Lower lobe of right lung (tissue), 2 donors: ENCODE measurements around the gene ZNF727. TPM values are rescaled to one million over a fixed set of nuclear protein-coding genes. Genes with fewer than 3 reads are reported as not detected.
"Not testable (repeated sequence)": the region's sequence is repeated elsewhere in the genome, so short reads cannot be mapped to it uniquely, and the experiment has no call there.

ENCODE experiments used
- ATAC-seq, 2 donors: fragments of 200-7000 bp; cut with Tn5 transposase; one replicate each; pipeline ENCODE4 v1.9.1; 2020 to 2022; ENCODE audit warnings: mild to moderate bottlenecking in 2 of 2, moderate library complexity in 2 of 2
- DNase-seq: peaks from one replicate; pipeline ENCODE4 v3.0.0-alpha.2; 2020
- H3K27ac ChIP-seq: fragments of 200-600 bp; one replicate; pipeline ENCODE4 v1.8.0; 2022
- H3K27me3 ChIP-seq: fragments of 200-600 bp; one replicate; pipeline ENCODE4 v1.8.0; 2022; ENCODE audit warnings: low read depth
- H3K36me3 ChIP-seq: fragments of 200-600 bp; one replicate; pipeline ENCODE4 v1.8.0; 2022; ENCODE audit warnings: mild to moderate bottlenecking
- H3K4me1 ChIP-seq: fragments of 200-600 bp; one replicate; pipeline ENCODE4 v1.8.0; 2022
- H3K4me3 ChIP-seq: fragments of 200-600 bp; one replicate; pipeline ENCODE4 v1.8.0; 2022; ENCODE audit warnings: mild to moderate bottlenecking
- H3K9me3 ChIP-seq: fragments of 200-600 bp; one replicate; pipeline ENCODE4 v1.8.0; 2022
- CTCF ChIP-seq: fragments of 200-600 bp; IDR thresholded peaks from one replicate; pipeline ENCODE4 v1.8.0; 2022; ENCODE audit warnings: antibody characterized with exemption, mild to moderate bottlenecking
- intact Hi-C: fragments of 100-400 bp; cut with DNase I; formaldehyde crosslinking; loops from one replicate; pipeline ENCODE4 v1.11.0; 2022
- long read RNA-seq: library from polyadenylated mRNA; unstranded; transcript quantifications from one replicate; pipeline ENCODE4 v2.0.0, GENCODE V29; 2021
- total RNA-seq: library from RNA; stranded (reverse); fragmentation: NEBNext Ultra II Directional; extraction: Animal tissue kit (Norgen Biotek cat#: 25700); gene quantifications from one replicate; pipeline ENCODE4 v1.2.1, GENCODE V29; 2021
- donor health status: DM: no; HTN: yes; CAD: no; lungs with severe emphysema.

ZNF727 gene
- total RNA-seq = 5.4 TPM
- long read RNA-seq, partial matches to known transcripts = 0 of 3 reads
- long read RNA-seq, other reads (novel, unspliced or antisense) = 1 of 3 reads

GRCh38 chr7:64045301-64046040, at the start of gene ZNF727:
Gene ZNF727, plus strand, starts transcription at chr7:64045434. Its CDS starts 188 bp downstream, at chr7:64045622.
- DNase-seq (peak; percentile 68), ATAC-seq (peak; percentile 93 to 99)
- H3K4me1 ChIP-seq = peaks cover 5% of the 10 kb centered on the region
- H3K27me3 ChIP-seq = no peaks in the 10 kb centered on the region
- TF ChIP-seq CTCF = no peak
- peak within 1 kb of the TSS; percentile 66 for H3K4me3 ChIP-seq
- H3K9me3 ChIP-seq = peaks cover 4% of the 10 kb centered on the region
- intact Hi-C loops = no loop called here
- H3K36me3 ChIP-seq = no peaks in the 10 kb centered on the region
- peak within 1 kb of the TSS; percentile 83 for H3K27ac ChIP-seq

GRCh38 chr7:63998549-63998948, 46.7 kb upstream of the ZNF727 start, which contains the start of gene ZNF722:
Gene ZNF722, plus strand, starts transcription at chr7:63998849. Its CDS starts 113 bp downstream, at chr7:63998962.
- Histone ChIP-seq H3K4me1 (no peaks in the 10 kb centered on the region), H3K4me3 (no peak within 1 kb of the TSS), H3K27me3 (no peaks in the 10 kb centered on the region), H3K36me3 (no peaks in the 10 kb centered on the region), H3K9me3 (peaks cover 19% of the 10 kb centered on the region), H3K27ac (no peak within 1 kb of the TSS)
- intact Hi-C loops = no loop called here
- no peak for DNase-seq
- no peak for ATAC-seq
- no peak for TF ChIP-seq CTCF

- ATAC-seq, H3K4me3 ChIP-seq, H3K4me1 ChIP-seq, DNase-seq, intact Hi-C loops, H3K27me3 ChIP-seq, H3K36me3 ChIP-seq, H3K27ac ChIP-seq: not testable (repeated sequence)
- H3K9me3 ChIP-seq = peaks cover 56% of the 10 kb centered on the region
Observed at GRCh38 chr7:64015496-64015895, 29.7 kb upstream of the ZNF727 start.

- no peak for TF ChIP-seq CTCF
- no peaks in the 10 kb centered on the region for H3K4me1 ChIP-seq
- H3K4me3 ChIP-seq = no peak overlapping the region
- ATAC-seq (no peak), DNase-seq (no peak)
- no peaks in the 10 kb centered on the region for H3K27me3 ChIP-seq
- no peaks in the 10 kb centered on the region for H3K36me3 ChIP-seq
- intact Hi-C loops = no loop called here
- peaks cover 37% of the 10 kb centered on the region for H3K9me3 ChIP-seq
- H3K27ac ChIP-seq = no peak overlapping the region
Observed at GRCh38 chr7:64035388-64035787, 9.8 kb upstream of the ZNF727 start.

GRCh38 chr7:64037095-64037494, 8.1 kb upstream of the ZNF727 start:
- H3K4me1 ChIP-seq = no peaks in the 10 kb centered on the region
- H3K9me3 ChIP-seq = peaks cover 31% of the 10 kb centered on the region
- DNase-seq = no peak

More at GRCh38 chr7:64037095-64037494, 8.1 kb upstream of the ZNF727 start:
- no peak overlapping the region for H3K4me3 ChIP-seq
- H3K27me3 ChIP-seq = no peaks in the 10 kb centered on the region
- intact Hi-C loops = no loop called here
- H3K27ac ChIP-seq = no peak overlapping the region
- TF ChIP-seq CTCF = no peak
- no peak for ATAC-seq
- no peaks in the 10 kb centered on the region for H3K36me3 ChIP-seq
